ENCODE data around the gene ZG16B. TPM values are rescaled to one million over a fixed set of nuclear protein-coding genes. Genes with fewer than 3 reads are reported as not detected.

ZG16B gene
- total RNA-seq, 1 experiment from 2014 or later: not detected

DNA sequence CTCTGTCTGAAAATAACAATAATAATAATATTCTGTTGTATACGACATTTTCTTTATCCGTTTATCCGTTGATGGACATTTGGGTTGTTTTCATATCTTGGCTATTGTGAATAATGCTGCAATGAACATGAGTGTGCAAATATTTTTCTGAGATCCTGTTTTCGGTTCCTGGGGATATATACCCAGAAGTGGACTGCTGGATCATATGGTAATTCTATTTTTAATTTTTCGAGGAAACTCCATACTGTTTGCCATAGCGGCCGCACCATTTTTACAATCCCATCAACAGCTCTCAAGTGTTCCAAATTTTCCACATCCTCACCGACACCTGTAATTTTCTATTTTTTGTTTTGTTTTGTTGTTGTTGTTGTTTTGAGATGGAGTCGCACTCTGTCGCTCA, 37.2 kb upstream of the ZG16B start:
- Histone ChIP-seq H2BK5ac (ENCODE audit: insufficient read length, low read length) (no peak overlapping the region), H3K79me2 (ENCODE audit: insufficient read depth, low read length) (no peaks in the 10 kb centered on the region), H4K5ac (ENCODE audit: insufficient read length, low read depth, low read length) (no peak overlapping the region), H2AK5ac (ENCODE audit: insufficient read length, low read length) (no peak overlapping the region), H3K14ac (ENCODE audit: insufficient read depth, low read length) (no peak overlapping the region), H3K9me3 (ENCODE audit: control insufficient read depth, low read depth, low read length) (no peaks in the 10 kb centered on the region), H3K4ac (ENCODE audit: low read depth, low read length) (no peak overlapping the region), H2BK120ac (ENCODE audit: low read depth, low read length, poor library complexity, severe bottlenecking) (no peak overlapping the region), H3K9ac (ENCODE audit: extremely low read depth, insufficient read length, low read length) (no peak overlapping the region), H3K4me1 (ENCODE audit: insufficient read depth, low read length) (no peaks in the 10 kb centered on the region), H4K20me1 (ENCODE audit: control insufficient read depth, insufficient read depth, insufficient read length) (no peaks in the 10 kb centered on the region), H3K18ac (ENCODE audit: insufficient read length, low read depth, low read length) (no peak overlapping the region), H2BK20ac (ENCODE audit: low read depth, low read length, poor library complexity, severe bottlenecking) (no peak overlapping the region), H3K27me3 (ENCODE audit: insufficient read depth, low read length) (no peaks in the 10 kb centered on the region), H4K91ac (ENCODE audit: insufficient read length, low read depth, low read length) (no peak overlapping the region), H2BK15ac (ENCODE audit: low read depth, low read length) (no peak overlapping the region), H3K4me2 (ENCODE audit: insufficient read depth, insufficient read length, low read length) (no peak overlapping the region), H3K23me2 (ENCODE audit: insufficient read length, low read depth, low read length, poor library complexity, severe bottlenecking) (no peaks in the 10 kb centered on the region), H2BK12ac (ENCODE audit: insufficient read length, low read depth, low read length) (no peak overlapping the region), H4K8ac (replicated peaks; ENCODE audit: insufficient read length, low read depth, low read length) (no peak overlapping the region), H3T11ph (ENCODE audit: low read length) (no peak overlapping the region), H2AFZ (ENCODE audit: low read length) (no peak overlapping the region), H3K23ac (ENCODE audit: insufficient read length, low read depth, low read length) (no peak overlapping the region), H3K27ac (ENCODE audit: insufficient read length, low read depth, low read length) (no peak overlapping the region), H3K79me1 (ENCODE audit: insufficient read depth, low read depth, low read length, poor library complexity, severe bottlenecking) (no peaks in the 10 kb centered on the region), H3K56ac (ENCODE audit: insufficient read length, low read depth, low read length) (no peak overlapping the region)
- TF ChIP-seq, protein P1, sequence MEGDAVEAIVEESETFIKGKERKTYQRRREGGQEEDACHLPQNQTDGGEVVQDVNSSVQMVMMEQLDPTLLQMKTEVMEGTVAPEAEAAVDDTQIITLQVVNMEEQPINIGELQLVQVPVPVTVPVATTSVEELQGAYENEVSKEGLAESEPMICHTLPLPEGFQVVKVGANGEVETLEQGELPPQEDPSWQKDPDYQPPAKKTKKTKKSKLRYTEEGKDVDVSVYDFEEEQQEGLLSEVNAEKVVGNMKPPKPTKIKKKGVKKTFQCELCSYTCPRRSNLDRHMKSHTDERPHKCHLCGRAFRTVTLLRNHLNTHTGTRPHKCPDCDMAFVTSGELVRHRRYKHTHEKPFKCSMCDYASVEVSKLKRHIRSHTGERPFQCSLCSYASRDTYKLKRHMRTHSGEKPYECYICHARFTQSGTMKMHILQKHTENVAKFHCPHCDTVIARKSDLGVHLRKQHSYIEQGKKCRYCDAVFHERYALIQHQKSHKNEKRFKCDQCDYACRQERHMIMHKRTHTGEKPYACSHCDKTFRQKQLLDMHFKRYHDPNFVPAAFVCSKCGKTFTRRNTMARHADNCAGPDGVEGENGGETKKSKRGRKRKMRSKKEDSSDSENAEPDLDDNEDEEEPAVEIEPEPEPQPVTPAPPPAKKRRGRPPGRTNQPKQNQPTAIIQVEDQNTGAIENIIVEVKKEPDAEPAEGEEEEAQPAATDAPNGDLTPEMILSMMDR (conservative IDR thresholded peaks at IDR 0.05): no peak
- Mint-ChIP-seq H3K27ac (no peak overlapping the region), H3K9me3 (no peaks in the 10 kb centered on the region), H3K27me3 (ENCODE audit: low read depth) (peaks cover 32% of the 10 kb centered on the region), H3K36me3 (ENCODE audit: insufficient read depth in 1 of 3, low read depth in 3 of 3) (no peaks in the 10 kb centered on the region; a peak in 1 of 7 replicates), H3K4me1 (peaks cover 8 to 15% of the 10 kb centered on the region in 2 experiments; a peak in 3 of 4 replicates), H3K4me3 (no peak overlapping the region)
- no peak for DNase-seq
- no CpG with 5 or more reads among the region's 10 CpGs for WGBS (ENCODE audit: extremely low coverage, insufficient read length, low lambda C conversion rate)

Measured in H9 (cell line).